Liver (tissue), 9 donors: Measurements from ENCODE around the gene NTN1. TPM values are rescaled to one million over a fixed set of nuclear protein-coding genes. Genes with fewer than 3 reads are reported as not detected.
"Not testable (repeated sequence)": the region's sequence is repeated elsewhere in the genome, so short reads cannot be mapped to it uniquely, and the experiment has no call there.

Experiments used
- DNase-seq: peaks from one replicate; pipeline ENCODE4 v3.0.0-alpha.2; 2017; ENCODE audit warnings: low spot score
- H3K27ac ChIP-seq, 2 donors: one replicate each; pipeline ENCODE4 v1.7.0; 2013; ENCODE audit warnings: inconsistent platforms in 2 of 2, low read length in 2 of 2, control low read depth in 1 of 2, low read depth in 1 of 2, mild to moderate bottlenecking in 1 of 2
- H3K27me3 ChIP-seq, 4 donors: one replicate each; pipeline versions ENCODE4 v1.6.1 to v1.7.0; 2013; ENCODE audit warnings: low read length in 3 of 4, inconsistent platforms in 1 of 4, mild to moderate bottlenecking in 1 of 4, moderate library complexity in 1 of 4; ENCODE audit not compliant: control insufficient read depth in 4 of 4, insufficient read depth in 4 of 4
- H3K36me3 ChIP-seq, 4 donors: one replicate each; pipeline versions ENCODE4 v1.6.1 to v1.7.0; 2013; ENCODE audit warnings: low read length in 3 of 4, mild to moderate bottlenecking in 3 of 4, low read depth in 1 of 4, moderate library complexity in 1 of 4; ENCODE audit not compliant: control insufficient read depth in 4 of 4, insufficient read depth in 3 of 4
- H3K4me1 ChIP-seq, 4 donors: one replicate each; pipeline versions ENCODE4 v1.6.1 to v1.7.0; 2013; ENCODE audit warnings: low read length in 3 of 4, mild to moderate bottlenecking in 3 of 4, moderate library complexity in 1 of 4; ENCODE audit not compliant: control insufficient read depth in 4 of 4, insufficient read depth in 4 of 4
- H3K4me3 ChIP-seq, 3 donors: one replicate each; pipeline versions ENCODE4 v1.6.1 to v1.7.0; 2013; ENCODE audit warnings: low read length in 3 of 3, control low read depth in 1 of 3, low read depth in 1 of 3, mild to moderate bottlenecking in 1 of 3
- H3K9ac ChIP-seq, 2 donors: one replicate each; pipeline ENCODE4 v1.7.0; 2013; ENCODE audit warnings: low read length in 2 of 2, mild to moderate bottlenecking in 2 of 2, moderate library complexity in 2 of 2, control low read depth in 1 of 2, low read depth in 1 of 2
- H3K9me3 ChIP-seq, 4 donors: one replicate each; pipeline versions ENCODE4 v1.6.1 to v1.7.0; 2013; ENCODE audit warnings: low read length in 3 of 4; ENCODE audit not compliant: control insufficient read depth in 4 of 4
- ATF3 ChIP-seq: IDR thresholded peaks from 2 replicates; pipeline ENCODE4 v1.6.1; 2016; ENCODE audit warnings: antibody characterized with exemption
- EGR1 ChIP-seq, 2 donors: IDR thresholded peaks; 2 replicates each; pipeline ENCODE4 v1.6.1; 2016 to 2018; ENCODE audit warnings: antibody characterized with exemption in 2 of 2, low read depth in 2 of 2
- FOXA1 ChIP-seq: IDR thresholded peaks from 2 replicates; pipeline ENCODE4 v1.6.1; 2016; ENCODE audit warnings: antibody characterized with exemption
- FOXA2 ChIP-seq: IDR thresholded peaks from 2 replicates; pipeline ENCODE4 v1.6.1; 2016; ENCODE audit warnings: antibody characterized with exemption
- GABPA ChIP-seq, 2 donors: IDR thresholded peaks in 1 of 2; conservative IDR thresholded peaks in 1 of 2; 2 replicates each; pipeline ENCODE4 v1.6.1; 2016; ENCODE audit warnings: antibody characterized with exemption in 2 of 2, mild to moderate bottlenecking in 1 of 2, moderate library complexity in 1 of 2
- HNF4A ChIP-seq, 2 donors: conservative IDR thresholded peaks; 2 replicates each; pipeline ENCODE4 v1.6.1; 2016; ENCODE audit warnings: antibody characterized with exemption in 2 of 2, mild to moderate bottlenecking in 2 of 2
- JUND ChIP-seq, 2 donors: IDR thresholded peaks; 2 replicates each; pipeline ENCODE4 v1.6.1; 2016; ENCODE audit warnings: antibody characterized with exemption in 2 of 2
- NR2F2 ChIP-seq: IDR thresholded peaks from 2 replicates; pipeline ENCODE4 v1.6.1; 2016; ENCODE audit warnings: antibody characterized with exemption
- RAD21 ChIP-seq, 2 donors: IDR thresholded peaks; 2 replicates each; pipeline ENCODE4 v1.6.1; 2016; ENCODE audit warnings: antibody characterized with exemption in 2 of 2, mild to moderate bottlenecking in 2 of 2
- REST ChIP-seq: IDR thresholded peaks from 2 replicates; pipeline ENCODE4 v1.6.1; 2016; ENCODE audit warnings: antibody characterized with exemption, mild to moderate bottlenecking
- RXRA ChIP-seq, 2 donors: IDR thresholded peaks; 2 replicates each; pipeline ENCODE4 v1.6.1; 2017 to 2018; ENCODE audit warnings: antibody characterized with exemption in 2 of 2, mild to moderate bottlenecking in 1 of 2
- SP1 ChIP-seq: IDR thresholded peaks from 2 replicates; pipeline ENCODE4 v1.6.1; 2018; ENCODE audit warnings: antibody characterized with exemption, mild to moderate bottlenecking
- TAF1 ChIP-seq: conservative IDR thresholded peaks from 2 replicates; pipeline ENCODE4 v1.6.1; 2016; ENCODE audit warnings: antibody characterized with exemption, mild to moderate bottlenecking
- YY1 ChIP-seq: IDR thresholded peaks from 2 replicates; pipeline ENCODE4 v1.6.1; 2016; ENCODE audit warnings: antibody characterized with exemption, mild to moderate bottlenecking
- ZBTB33 ChIP-seq: IDR thresholded peaks from 2 replicates; pipeline ENCODE4 v1.6.1; 2016; ENCODE audit warnings: antibody characterized with exemption
- WGBS: extraction: QIAGEN DNeasy Blood & Tissue Kit; methylation state at CpG from one replicate; pipeline ENCODE4 v1.1.7; 2013; 5-methylcytosine and 5-hydroxymethylcytosine counted together
- polyA plus RNA-seq, 2 donors: library from polyadenylated mRNA; stranded (reverse) in 1 of 2; unstranded in 1 of 2; fragments of 200-250 nt in 1 of 2; fragments of >200 nt in 1 of 2; fragmentation: Nextera tagmentation in 1 of 2; extraction: Ambion mirVana in 1 of 2; gene quantifications; one replicate each; pipeline versions ENCODE4 v1.2.1 to v1.2.3, GENCODE V29; 2013 to 2015
- total RNA-seq, 2 donors: library from RNA; depleted of rRNA; stranded (reverse); fragments of >200 nt; gene quantifications; one replicate each; pipeline ENCODE4 v1.2.3, GENCODE V29; 2014
- donor health status: healthy.
- donor health status: healthy.
- donor health status: healthy.
- donor health status: healthy.
- donor health status: healthy.

The NTN1 gene
- total and polyA plus RNA-seq, 4 donors: 0.14 to 8.7 (median 4.3) TPM

GRCh38 chr17:8979715-8980114, 41.6 kb upstream of the NTN1 start:
- TF ChIP-seq GABPA (IDR thresholded peaks at IDR 0.05 in 1 of 2, conservative IDR thresholded peaks at IDR 0.05 in 1 of 2) (no peak), TAF1 (no peak), RAD21 (IDR thresholded peaks at IDR 0.05) (no peak)
- Histone ChIP-seq H3K4me3 (no peak overlapping the region), H3K9me3 (no peaks in the 10 kb centered on the region), H3K27ac (no peak overlapping the region), H3K27me3 (no peaks in the 10 kb centered on the region), H3K9ac (no peak overlapping the region), H3K36me3 (no peaks in the 10 kb centered on the region), H3K4me1 (no peaks in the 10 kb centered on the region)
- DNase-seq: no peak

- H3K27ac ChIP-seq: no peak overlapping the region
- no peak overlapping the region for H3K4me3 ChIP-seq
- peaks cover 0 to 6% (median 1%) of the 10 kb centered on the region in 4 donors for H3K9me3 ChIP-seq
- H3K4me1 ChIP-seq: peaks cover 0 to 4% (median 0%) of the 10 kb centered on the region in 4 donors
- DNase-seq: no peak
- no peaks in the 10 kb centered on the region for H3K36me3 ChIP-seq
- no peaks in the 10 kb centered on the region for H3K27me3 ChIP-seq
- no peak overlapping the region for H3K9ac ChIP-seq
- TF ChIP-seq GABPA (IDR thresholded peaks at IDR 0.05 in 1 of 2, conservative IDR thresholded peaks at IDR 0.05 in 1 of 2) (no peak), EGR1 (IDR thresholded peaks at IDR 0.05; ENCODE audit: low read depth in 2 of 2) (no peak), YY1 (no peak), SP1 (no peak), ATF3 (no peak), RXRA (IDR thresholded peaks at IDR 0.05) (no peak), FOXA1 (no peak), TAF1 (no peak), JUND (IDR thresholded peaks at IDR 0.05) (no peak), NR2F2 (no peak), RAD21 (IDR thresholded peaks at IDR 0.05) (no peak), REST (no peak), FOXA2 (no peak), HNF4A (conservative IDR thresholded peaks at IDR 0.05) (no peak), ZBTB33 (no peak)
- 94% methylated on average over 2 of the region's 2 CpGs for whole genome bisulfite sequencing
These were observed 39.9 kb upstream of the NTN1 start for GRCh38 chr17:8981443-8981842.

GRCh38 chr17:8984225-8984624, 37.1 kb upstream of the NTN1 start:
- H3K4me1 ChIP-seq, H3K27ac ChIP-seq, H3K27me3 ChIP-seq, H3K36me3 ChIP-seq, H3K9me3 ChIP-seq, H3K4me3 ChIP-seq, DNase-seq, H3K9ac ChIP-seq: not testable (repeated sequence)
- 92% methylated on average over 5 of the region's 5 CpGs for WGBS
